HEK293 (cell line): ENCODE results near the gene PDLIM4.

Experiments
- CTCF ChIP-seq: fragments of 450-650 bp; formaldehyde crosslinking; IDR thresholded peaks from 2 replicates; pipeline ENCODE4 v1.5.1; 2016; ENCODE audit warnings: missing biosample characterization, missing genetic modification characterization
- ZNF394 ChIP-seq: fragments of 450-650 bp; formaldehyde crosslinking; IDR thresholded peaks from 2 replicates; pipeline ENCODE4 v1.5.1; 2016; ENCODE audit warnings: missing biosample characterization, missing genetic modification characterization, mild to moderate bottlenecking, moderate library complexity, borderline replicate concordance

- TF ChIP-seq CTCF (tag by site-specific recombination) (no peak), ZNF394 (tag by site-specific recombination) (no peak)
These were observed 31.6 kb downstream of the PDLIM4 start for GRCh38 chr5:132289097-132289496.
